ENCODE results near the gene MARK2.
A peak's percentile ranks its signal among the peaks of the same experiment; 100 is the strongest.

Gene MARK2

DNA sequence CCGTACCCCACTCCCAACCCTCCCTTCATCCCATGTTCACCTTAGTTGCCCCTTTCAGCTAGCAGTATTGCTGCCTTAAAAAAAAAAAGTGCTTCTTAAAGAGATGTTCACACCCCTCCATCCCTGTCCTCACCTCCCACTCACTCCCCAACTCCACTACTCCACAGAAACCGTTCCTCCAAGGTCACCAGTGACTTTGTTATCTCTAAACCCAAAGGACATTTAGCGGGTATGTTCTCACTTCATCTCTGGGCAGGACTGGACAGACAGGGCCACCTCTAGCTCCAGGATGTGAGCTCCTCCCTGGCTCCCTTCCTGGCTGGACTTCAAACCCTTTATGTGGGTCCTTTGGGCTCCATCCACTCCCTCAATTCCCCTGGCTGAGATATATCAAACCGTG, 84.4 kb downstream of the MARK2 start:
- H3K4me3 ChIP-seq (ENCODE audit: low read depth, low read length), result no peak overlapping the region
- TF ChIP-seq, protein P1, sequence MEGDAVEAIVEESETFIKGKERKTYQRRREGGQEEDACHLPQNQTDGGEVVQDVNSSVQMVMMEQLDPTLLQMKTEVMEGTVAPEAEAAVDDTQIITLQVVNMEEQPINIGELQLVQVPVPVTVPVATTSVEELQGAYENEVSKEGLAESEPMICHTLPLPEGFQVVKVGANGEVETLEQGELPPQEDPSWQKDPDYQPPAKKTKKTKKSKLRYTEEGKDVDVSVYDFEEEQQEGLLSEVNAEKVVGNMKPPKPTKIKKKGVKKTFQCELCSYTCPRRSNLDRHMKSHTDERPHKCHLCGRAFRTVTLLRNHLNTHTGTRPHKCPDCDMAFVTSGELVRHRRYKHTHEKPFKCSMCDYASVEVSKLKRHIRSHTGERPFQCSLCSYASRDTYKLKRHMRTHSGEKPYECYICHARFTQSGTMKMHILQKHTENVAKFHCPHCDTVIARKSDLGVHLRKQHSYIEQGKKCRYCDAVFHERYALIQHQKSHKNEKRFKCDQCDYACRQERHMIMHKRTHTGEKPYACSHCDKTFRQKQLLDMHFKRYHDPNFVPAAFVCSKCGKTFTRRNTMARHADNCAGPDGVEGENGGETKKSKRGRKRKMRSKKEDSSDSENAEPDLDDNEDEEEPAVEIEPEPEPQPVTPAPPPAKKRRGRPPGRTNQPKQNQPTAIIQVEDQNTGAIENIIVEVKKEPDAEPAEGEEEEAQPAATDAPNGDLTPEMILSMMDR (IDR thresholded peaks at IDR 0.05; ENCODE audit: borderline replicate concordance, insufficient read depth, low read depth, low read length), result no peak

GRCh38 chr11:63929616-63930015, 90.7 kb downstream of the MARK2 start:
- H3K4me3 ChIP-seq (ENCODE audit: low read depth, low read length), result no peak overlapping the region
- TF ChIP-seq, protein P1 (IDR thresholded peaks at IDR 0.05; ENCODE audit: borderline replicate concordance, insufficient read depth, low read depth, low read length), result no peak

- H3K4me3 ChIP-seq (ENCODE audit: low read depth, low read length), result no peak overlapping the region
- TF ChIP-seq, protein P1 (IDR thresholded peaks at IDR 0.05; ENCODE audit: borderline replicate concordance, insufficient read depth, low read depth, low read length), result no peak
Measured at GRCh38 chr11:63931045-63931444, 92.1 kb downstream of the MARK2 start.

DNA sequence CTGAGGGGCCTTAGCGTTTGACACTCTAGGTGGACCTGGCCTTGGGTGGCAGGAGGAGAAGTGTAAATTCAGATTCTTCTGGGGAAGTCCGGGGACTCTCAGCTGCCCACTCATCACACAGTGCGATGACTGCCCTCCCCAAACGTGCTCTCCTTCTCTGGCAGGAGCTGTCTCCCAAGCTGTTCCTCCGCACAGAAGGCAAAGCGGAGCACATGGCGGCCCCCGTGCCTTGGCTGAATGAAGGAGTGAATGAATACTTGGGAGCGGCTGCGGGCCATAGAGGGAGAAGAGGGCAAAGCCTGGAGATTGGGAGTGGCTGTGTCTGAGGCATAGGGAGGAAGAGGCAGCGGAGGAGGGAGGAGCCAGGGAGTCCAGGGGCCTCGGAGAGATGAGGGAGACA, 93.0 kb downstream of the MARK2 start:
- no peak overlapping the region for H3K4me3 ChIP-seq (ENCODE audit: low read depth, low read length)
- TF ChIP-seq, protein P1 (IDR thresholded peaks at IDR 0.05; ENCODE audit: borderline replicate concordance, insufficient read depth, low read depth, low read length), result no peak

DNA sequence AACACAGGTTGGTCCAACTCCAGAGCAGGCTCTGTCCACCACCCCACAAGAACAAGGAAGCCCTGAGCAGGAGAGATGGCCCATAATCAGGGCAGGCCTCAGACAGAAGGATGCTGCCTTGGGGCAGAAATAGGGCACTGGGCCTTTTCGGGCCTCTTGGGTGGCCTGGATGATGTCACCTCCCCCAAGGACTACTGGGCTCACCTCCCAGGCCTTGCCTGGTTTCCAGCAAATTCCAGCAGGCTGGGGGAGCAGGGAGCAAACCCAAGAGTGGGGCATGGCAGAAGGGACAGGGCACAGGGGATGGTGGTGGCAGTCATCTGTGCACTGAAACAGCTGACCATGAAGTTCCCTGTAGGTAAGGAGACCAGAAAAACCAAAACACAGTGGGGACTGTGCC, 94.5 kb downstream of the MARK2 start:
- TF ChIP-seq, protein P1 (IDR thresholded peaks at IDR 0.05; ENCODE audit: borderline replicate concordance, insufficient read depth, low read depth, low read length), result no peak
- no peak overlapping the region for H3K4me3 ChIP-seq (ENCODE audit: low read depth, low read length)

GRCh38 chr11:63937713-63938478, 99.0 kb downstream of the MARK2 start:
- peak overlapping the region; percentile 62 for H3K4me3 ChIP-seq (ENCODE audit: low read depth, low read length)
- TF ChIP-seq, protein P1 (IDR thresholded peaks at IDR 0.05; ENCODE audit: borderline replicate concordance, insufficient read depth, low read depth, low read length), result 0 out of 2 replicates have a peak, but pooled peaks have one; percentile 1

All from GM12875 (cell line).